Smooth muscle cell (in vitro differentiated cells): ENCODE results near the gene DNAH8. TPM values are rescaled to one million over a fixed set of nuclear protein-coding genes. Genes with fewer than 3 reads are reported as not detected.

Experiments used
- DNase-seq: peaks from one replicate; lab custom pipeline; 2025; ENCODE audit not compliant: unreplicated experiment; lab: John Stamatoyannopoulos, UW
- H2AFZ ChIP-seq: fragments of 200-600 bp; sonication (generic); 2 replicates; pipeline ENCODE4 v1.6.0; 2016; ENCODE audit warnings: antibody characterized with exemption, low read depth, mild to moderate bottlenecking
- H3F3A ChIP-seq: fragments of 200-600 bp; sonication (generic); 2 replicates; pipeline ENCODE4 v1.6.0; 2017; ENCODE audit warnings: antibody characterized with exemption, low read depth
- H3K27ac ChIP-seq: fragments of 200-600 bp; sonication (generic); 2 replicates; pipeline ENCODE4 v1.5.1; 2016; ENCODE audit warnings: low read depth, mild to moderate bottlenecking
- H3K27me3 ChIP-seq: fragments of 200-600 bp; sonication (generic); 2 replicates; pipeline ENCODE4 v1.6.1; 2016; ENCODE audit warnings: low read depth, mild to moderate bottlenecking
- H3K36me3 ChIP-seq: fragments of 200-600 bp; sonication (generic); 2 replicates; pipeline ENCODE4 v1.5.1; 2016; ENCODE audit warnings: low read depth
- H3K4me1 ChIP-seq: fragments of 200-600 bp; sonication (generic); 2 replicates; pipeline ENCODE4 v1.5.1; 2016; ENCODE audit warnings: low read depth
- H3K4me2 ChIP-seq: fragments of 200-600 bp; sonication (generic); 2 replicates; pipeline ENCODE4 v1.6.0; 2016; ENCODE audit warnings: mild to moderate bottlenecking
- H3K4me3 ChIP-seq: fragments of 200-600 bp; sonication (generic); 2 replicates; pipeline ENCODE4 v1.5.1; 2016; ENCODE audit warnings: mild to moderate bottlenecking
- H3K79me2 ChIP-seq: fragments of 200-600 bp; sonication (generic); 2 replicates; pipeline ENCODE4 v1.6.0; 2016; ENCODE audit warnings: low read depth, mild to moderate bottlenecking
- H3K9ac ChIP-seq: fragments of 200-600 bp; sonication (generic); 2 replicates; pipeline ENCODE4 v1.6.0; 2016; ENCODE audit warnings: low read depth
- H3K9me3 ChIP-seq: fragments of 200-600 bp; sonication (generic); replicated peaks from 2 replicates; pipeline ENCODE4 v1.5.1; 2016; ENCODE audit warnings: low read depth
- H4K20me1 ChIP-seq: fragments of 200-600 bp; sonication (generic); 2 replicates; pipeline ENCODE4 v1.6.0; 2016; ENCODE audit warnings: low read depth
- whole genome bisulfite sequencing: methylation state at CpG from one replicate; pipeline ENCODE4 v1.1.7; 2016; ENCODE audit warnings: low lambda C conversion rate; 5-methylcytosine and 5-hydroxymethylcytosine counted together
- polyA plus RNA-seq: library from polyadenylated mRNA; unstranded; fragments of >200 nt; fragmentation: Nextera tagmentation; extraction: Ambion mirVana; gene quantifications from 2 replicates; pipeline ENCODE4 v1.2.1, GENCODE V29; 2016
- total RNA-seq: library from RNA; depleted of rRNA; stranded (reverse); fragments of >200 nt; gene quantifications from 2 replicates; pipeline ENCODE4 v1.2.3, GENCODE V29; 2014
- TF ChIP-seq, protein P1 (sequence below): fragments of 200-600 bp; sonication (generic); IDR thresholded peaks from 2 replicates; pipeline ENCODE4 v1.5.1; 2017; ENCODE audit warnings: borderline replicate concordance, mild to moderate bottlenecking, antibody characterized with exemption; ENCODE audit not compliant: insufficient read depth, poor library complexity, severe bottlenecking

The DNAH8 gene
- total and polyA plus RNA-seq, 2 experiments from 2014 or later = not detected

GRCh38 chr6:38705924-38706323 is 9.2 kb upstream of the DNAH8 start:
- TF ChIP-seq, protein P1, sequence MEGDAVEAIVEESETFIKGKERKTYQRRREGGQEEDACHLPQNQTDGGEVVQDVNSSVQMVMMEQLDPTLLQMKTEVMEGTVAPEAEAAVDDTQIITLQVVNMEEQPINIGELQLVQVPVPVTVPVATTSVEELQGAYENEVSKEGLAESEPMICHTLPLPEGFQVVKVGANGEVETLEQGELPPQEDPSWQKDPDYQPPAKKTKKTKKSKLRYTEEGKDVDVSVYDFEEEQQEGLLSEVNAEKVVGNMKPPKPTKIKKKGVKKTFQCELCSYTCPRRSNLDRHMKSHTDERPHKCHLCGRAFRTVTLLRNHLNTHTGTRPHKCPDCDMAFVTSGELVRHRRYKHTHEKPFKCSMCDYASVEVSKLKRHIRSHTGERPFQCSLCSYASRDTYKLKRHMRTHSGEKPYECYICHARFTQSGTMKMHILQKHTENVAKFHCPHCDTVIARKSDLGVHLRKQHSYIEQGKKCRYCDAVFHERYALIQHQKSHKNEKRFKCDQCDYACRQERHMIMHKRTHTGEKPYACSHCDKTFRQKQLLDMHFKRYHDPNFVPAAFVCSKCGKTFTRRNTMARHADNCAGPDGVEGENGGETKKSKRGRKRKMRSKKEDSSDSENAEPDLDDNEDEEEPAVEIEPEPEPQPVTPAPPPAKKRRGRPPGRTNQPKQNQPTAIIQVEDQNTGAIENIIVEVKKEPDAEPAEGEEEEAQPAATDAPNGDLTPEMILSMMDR = no peak

GRCh38 chr6:38708496-38708895 is 6.6 kb upstream of the DNAH8 start:
- Histone ChIP-seq H3K4me3 (no peak overlapping the region), H3K9ac (no peak overlapping the region), H3F3A (no peaks in the 10 kb centered on the region), H3K79me2 (no peaks in the 10 kb centered on the region), H4K20me1 (no peaks in the 10 kb centered on the region), H3K9me3 (no peaks in the 10 kb centered on the region), H3K27me3 (no peaks in the 10 kb centered on the region), H2AFZ (no peak overlapping the region), H3K36me3 (no peaks in the 10 kb centered on the region), H3K4me1 (no peaks in the 10 kb centered on the region), H3K4me2 (no peak overlapping the region), H3K27ac (no peak overlapping the region)
- TF ChIP-seq, protein P1 = no peak
- DNase-seq = no peak
- WGBS = 90% methylated on average over 2 of the region's 2 CpGs

More at GRCh38 chr6:38705924-38706323, 9.2 kb upstream of the DNAH8 start:
- Histone ChIP-seq H3K4me3 (no peak overlapping the region), H3K4me2 (no peak overlapping the region), H4K20me1 (peaks cover 5% of the 10 kb centered on the region), H3K27me3 (no peaks in the 10 kb centered on the region), H3K27ac (no peak overlapping the region), H3K79me2 (peaks cover 8% of the 10 kb centered on the region), H3K36me3 (no peaks in the 10 kb centered on the region), H3K9me3 (no peaks in the 10 kb centered on the region), H3K9ac (no peak overlapping the region), H3F3A (no peaks in the 10 kb centered on the region), H3K4me1 (peaks cover 4% of the 10 kb centered on the region), H2AFZ (no peak overlapping the region)
- no peak for DNase-seq
- WGBS = 83% methylated on average over 2 of the region's 2 CpGs

DNA sequence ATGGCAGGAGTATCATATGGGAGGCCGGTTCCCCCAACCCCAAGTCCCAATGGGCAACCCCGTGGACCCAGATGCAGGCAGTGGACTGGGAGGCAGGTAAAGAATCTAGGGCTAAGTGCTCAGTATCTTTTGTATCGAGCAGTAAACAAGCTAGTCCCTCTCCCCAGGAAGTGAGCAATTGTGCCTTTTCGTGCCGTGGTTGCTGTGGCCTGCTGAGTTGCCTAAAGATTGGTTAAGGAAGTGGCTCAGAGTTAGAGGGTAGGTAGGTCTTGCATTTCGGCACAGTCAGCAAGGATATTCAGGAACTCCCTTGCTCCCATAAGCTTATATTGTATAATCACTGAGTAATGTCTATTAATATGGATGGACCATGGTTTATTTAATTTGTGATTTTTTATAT is 1.3 kb upstream of the DNAH8 start:
- TF ChIP-seq, protein P1 = no peak
- WGBS = 65% methylated on average over 6 of the region's 6 CpGs
- no peaks in the 10 kb centered on the region for H4K20me1 ChIP-seq
- DNase-seq = no peak
- H3K4me2 ChIP-seq = no peak overlapping the region
- no peak overlapping the region for H3K4me3 ChIP-seq
- no peaks in the 10 kb centered on the region for H3K27me3 ChIP-seq
- H3K27ac ChIP-seq = no peak overlapping the region
- H3K9me3 ChIP-seq = no peaks in the 10 kb centered on the region
- no peak overlapping the region for H2AFZ ChIP-seq
- H3F3A ChIP-seq = no peaks in the 10 kb centered on the region
- H3K79me2 ChIP-seq = no peaks in the 10 kb centered on the region
- no peaks in the 10 kb centered on the region for H3K36me3 ChIP-seq
- no peaks in the 10 kb centered on the region for H3K4me1 ChIP-seq
- no peak overlapping the region for H3K9ac ChIP-seq

- Histone ChIP-seq H2AFZ (no peak overlapping the region), H3K4me1 (no peaks in the 10 kb centered on the region), H3F3A (no peaks in the 10 kb centered on the region), H3K4me3 (no peak overlapping the region), H4K20me1 (no peaks in the 10 kb centered on the region), H3K79me2 (no peaks in the 10 kb centered on the region), H3K27ac (no peak overlapping the region), H3K9me3 (no peaks in the 10 kb centered on the region), H3K9ac (no peak overlapping the region), H3K27me3 (no peaks in the 10 kb centered on the region), H3K4me2 (no peak overlapping the region), H3K36me3 (no peaks in the 10 kb centered on the region)
- DNase-seq = no peak
- WGBS = 83% methylated on average over 4 of the region's 4 CpGs
- TF ChIP-seq, protein P1 = no peak
Measured at GRCh38 chr6:38714239-38715015, 684 bp upstream of the DNAH8 start.
